ENCODE results near the gene PARD3. TPM values are rescaled to one million over a fixed set of nuclear protein-coding genes. Genes with fewer than 3 reads are reported as not detected.

PARD3 gene
- total RNA-seq, 4 donors from 2014 or later = 42.6 to 63.6 (median 55.2) TPM

DNA sequence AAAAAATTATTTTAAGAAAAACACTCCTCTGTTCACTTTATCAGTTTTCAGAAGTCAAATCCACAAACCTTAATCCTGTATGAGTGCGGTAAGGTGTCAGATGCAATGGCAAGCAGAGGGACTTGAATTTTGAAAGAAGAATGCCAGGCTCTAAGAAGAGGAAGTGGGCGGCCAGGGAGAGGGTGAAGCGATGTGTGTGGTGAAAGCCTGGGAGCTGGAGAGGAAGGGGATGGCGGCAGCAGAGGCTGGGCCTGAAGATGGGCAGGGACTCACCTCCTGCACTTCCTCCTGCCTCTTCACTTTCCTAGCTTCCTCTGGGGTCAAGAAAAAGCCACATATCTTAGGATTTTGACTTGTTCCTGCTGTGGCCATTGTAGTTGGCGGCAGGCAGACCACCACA lies 609.6 kb downstream of the PARD3 start:
- no peak overlapping the region for H3K4me3 ChIP-seq
- H3K4me1 ChIP-seq = peaks cover 0 to 5% (median 0%) of the 10 kb centered on the region in 4 donors
- no peak overlapping the region for H3K27ac ChIP-seq
- H3K36me3 ChIP-seq = peaks cover 0 to 6% (median 0%) of the 10 kb centered on the region in 3 donors
- TF ChIP-seq CTCF (IDR thresholded peaks at IDR 0.05) (no peak), EP300 (IDR thresholded peaks at IDR 0.05) (no peak), POLR2A (IDR thresholded peaks at IDR 0.05) (no peak)
- DNase-seq (ENCODE audit: low spot score in 2 of 2) = no peak
- whole genome bisulfite sequencing, 2 donors = 75 to 76% methylated on average over 5 of the region's 5 CpGs
- H3K27me3 ChIP-seq = no peaks in the 10 kb centered on the region
- H3K9me3 ChIP-seq = no peaks in the 10 kb centered on the region

DNA sequence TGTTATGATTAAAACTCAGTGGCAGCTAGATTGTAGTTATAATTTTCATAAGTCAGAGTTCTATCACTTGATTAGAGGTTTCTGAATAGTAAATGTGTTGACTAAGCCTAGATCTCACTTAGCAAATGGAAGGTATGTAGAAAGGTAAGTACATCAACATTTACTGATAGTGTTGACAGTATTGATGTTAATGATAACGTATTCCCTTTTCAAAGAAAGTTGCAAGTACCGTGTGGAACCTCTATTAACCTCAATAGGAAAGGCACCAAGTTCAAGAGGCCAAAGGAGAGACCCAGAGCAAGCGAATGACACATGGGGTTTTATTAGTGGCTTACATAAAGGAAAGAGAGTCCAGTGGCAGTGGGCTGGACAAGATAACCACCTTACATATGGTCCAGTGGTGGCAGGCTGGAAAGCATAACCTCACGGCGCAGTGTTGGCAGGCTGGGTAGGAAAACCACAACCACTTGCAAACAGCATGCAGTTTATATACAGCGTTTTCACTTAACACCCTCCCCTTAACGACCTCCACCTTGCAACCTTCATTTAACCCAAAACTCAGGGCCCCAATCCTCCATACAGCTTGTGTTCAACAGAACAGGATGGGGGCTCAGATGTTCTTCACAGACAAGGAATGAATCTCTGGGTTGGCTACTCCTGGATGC lies 611.0 kb downstream of the PARD3 start:
- Histone ChIP-seq H3K36me3 (peaks cover 0 to 6% (median 0%) of the 10 kb centered on the region in 3 donors), H3K4me3 (no peak overlapping the region), H3K9me3 (no peaks in the 10 kb centered on the region), H3K4me1 (peaks cover 0 to 5% (median 0%) of the 10 kb centered on the region in 4 donors), H3K27me3 (no peaks in the 10 kb centered on the region), H3K27ac (no peak overlapping the region)
- 83 to 90% methylated on average over 7 of the region's 7 CpGs for WGBS, 2 donors
- no peak for TF ChIP-seq CTCF (IDR thresholded peaks at IDR 0.05)
- TF ChIP-seq EP300 (IDR thresholded peaks at IDR 0.05) = no peak
- no peak for TF ChIP-seq POLR2A (IDR thresholded peaks at IDR 0.05)
- DNase-seq (ENCODE audit: low spot score in 2 of 2) = no peak

DNA sequence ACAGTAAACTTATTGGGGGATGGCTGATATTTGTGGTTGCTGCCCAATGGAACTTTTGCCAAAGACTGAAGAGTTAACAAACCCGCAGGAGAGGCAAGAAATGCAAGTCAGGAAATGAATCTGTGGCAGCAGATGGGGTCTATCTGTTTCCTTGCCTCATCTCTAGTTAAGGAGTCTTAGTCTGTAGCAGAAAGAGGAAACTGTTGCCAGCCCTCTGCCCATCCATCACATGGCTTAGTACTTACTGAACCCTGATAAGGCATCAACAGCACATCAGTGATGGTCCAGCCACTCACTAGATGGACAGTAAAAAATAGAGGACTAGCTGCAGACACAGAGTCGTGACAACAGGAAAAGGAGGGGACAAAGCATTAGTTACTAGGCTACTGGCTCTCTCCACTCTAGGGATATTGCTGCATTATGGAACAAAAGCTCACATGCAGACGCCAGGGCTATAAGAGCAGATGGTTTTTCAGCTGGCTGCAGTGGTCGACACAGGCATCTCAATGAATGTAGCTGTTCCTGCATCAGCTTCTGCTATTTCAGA lies 614.7 kb downstream of the PARD3 start:
- Histone ChIP-seq H3K27me3 (no peaks in the 10 kb centered on the region), H3K27ac (no peak overlapping the region), H3K4me1 (peaks cover 0 to 5% (median 0%) of the 10 kb centered on the region in 4 donors), H3K4me3 (no peak overlapping the region), H3K36me3 (no peaks in the 10 kb centered on the region), H3K9me3 (no peaks in the 10 kb centered on the region)
- WGBS, 2 donors = 30 to 42% methylated on average over 4 of the region's 4 CpGs
- DNase-seq (ENCODE audit: low spot score in 2 of 2) = no peak
- TF ChIP-seq CTCF (IDR thresholded peaks at IDR 0.05) (no peak), EP300 (IDR thresholded peaks at IDR 0.05) (no peak), POLR2A (IDR thresholded peaks at IDR 0.05) (no peak)

DNA sequence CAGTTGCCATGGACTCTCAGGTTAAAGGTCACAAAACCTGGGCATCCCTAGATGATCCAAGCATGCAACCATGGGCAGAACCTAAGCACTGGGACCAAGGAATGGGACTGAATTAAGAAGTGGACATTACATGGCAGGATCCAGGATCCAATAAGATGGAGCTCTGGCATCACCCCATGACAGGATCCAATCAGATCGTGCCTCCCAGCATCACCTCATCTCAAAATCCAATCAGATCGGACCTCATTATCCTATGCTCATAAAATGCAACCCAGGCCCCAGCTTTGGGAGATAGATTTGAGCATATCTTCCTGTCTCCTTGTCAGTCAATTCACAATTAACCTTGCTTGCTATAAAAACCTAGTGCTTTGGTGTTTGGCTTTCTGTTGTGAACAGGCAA lies 616.1 kb downstream of the PARD3 start:
- TF ChIP-seq CTCF (IDR thresholded peaks at IDR 0.05) (no peak), EP300 (IDR thresholded peaks at IDR 0.05) (no peak), POLR2A (IDR thresholded peaks at IDR 0.05) (no peak)
- Histone ChIP-seq H3K27ac (no peak overlapping the region), H3K4me3 (no peak overlapping the region), H3K4me1 (peaks cover 0 to 17% (median 6%) of the 10 kb centered on the region in 4 donors), H3K36me3 (no peaks in the 10 kb centered on the region), H3K9me3 (no peaks in the 10 kb centered on the region), H3K27me3 (no peaks in the 10 kb centered on the region)
- no peak for DNase-seq (ENCODE audit: low spot score in 2 of 2)
- WGBS, 2 donors = 100% methylated on average over 2 of the region's 2 CpGs

GRCh38 chr10:34196058-34196433 lies 619.0 kb downstream of the PARD3 start:
- TF ChIP-seq CTCF (IDR thresholded peaks at IDR 0.05) (no peak), EP300 (IDR thresholded peaks at IDR 0.05) (no peak), POLR2A (IDR thresholded peaks at IDR 0.05) (no peak)
- Histone ChIP-seq H3K4me1 (peaks cover 0 to 21% (median 6%) of the 10 kb centered on the region in 4 donors), H3K4me3 (no peak overlapping the region), H3K27ac (no peak overlapping the region), H3K9me3 (no peaks in the 10 kb centered on the region), H3K36me3 (no peaks in the 10 kb centered on the region), H3K27me3 (no peaks in the 10 kb centered on the region)
- 94 to 99% methylated on average over 3 of the region's 3 CpGs for WGBS, 2 donors
- DNase-seq (ENCODE audit: low spot score in 2 of 2) = no peak
